ENCODE results near the gene USP8.
A peak's percentile ranks its signal among the peaks of the same experiment; 100 is the strongest.
"Not testable (repeated sequence)": the region's sequence is repeated elsewhere in the genome, so short reads cannot be mapped to it uniquely, and the experiment has no call there.

The USP8 gene

GRCh38 chr15:50424066-50424890 is at the start of gene USP8:
Gene USP8 (plus strand): TSS chr15:50424405. CDS start chr15:50439074, 14,669 bp downstream.
- Histone ChIP-seq H3K9me3 (ENCODE audit: low read depth, low read length) (no peaks in the 10 kb centered on the region), H3K9ac (ENCODE audit: insufficient read length) (peak within 1 kb of the TSS; percentile 90), H3K27ac (peak within 1 kb of the TSS; percentile 72), H3K36me3 (ENCODE audit: insufficient read depth, low read length) (no peaks in the 10 kb centered on the region), H3K4me3 (peak within 1 kb of the TSS; percentile 90)
- peak; percentile 40 for TF ChIP-seq FOXP2 (optimal IDR thresholded peaks at IDR 0.05; ENCODE audit: control extremely low read depth, extremely low read length, insufficient read depth)
- no peak for TF ChIP-seq EZH2 (IDR thresholded peaks at IDR 0.05)
- peak; percentile 96 for TF ChIP-seq POLR2AphosphoS5 (IDR thresholded peaks at IDR 0.05; ENCODE audit: borderline replicate concordance, low read depth, low read length)
- peak; percentile 53 for DNase-seq (ENCODE audit: low read depth, low spot score)

GRCh38 chr15:50377867-50378751 is 46.1 kb upstream of the USP8 start:
- no peak overlapping the region; the same call in 1 of the 2 replicates for H3K27ac ChIP-seq
- TF ChIP-seq FOXP2 (optimal IDR thresholded peaks at IDR 0.05; ENCODE audit: control extremely low read depth, extremely low read length, insufficient read depth) (no peak), EZH2 (IDR thresholded peaks at IDR 0.05) (no peak), POLR2AphosphoS5 (IDR thresholded peaks at IDR 0.05; ENCODE audit: borderline replicate concordance, low read depth, low read length) (no peak)
- H3K4me3 ChIP-seq: no peak overlapping the region
- 0 out of 2 replicates have a peak, but pooled peaks cover 3% of the 10 kb centered on the region for H3K9me3 ChIP-seq (ENCODE audit: low read depth, low read length)
- no peak overlapping the region for H3K9ac ChIP-seq (ENCODE audit: insufficient read length)
- DNase-seq (ENCODE audit: low read depth, low spot score): no peak
- H3K36me3 ChIP-seq (ENCODE audit: insufficient read depth, low read length): no peaks in the 10 kb centered on the region

- no peak overlapping the region; the same call in 1 of the 2 replicates for H3K27ac ChIP-seq
- H3K4me3 ChIP-seq: no peak overlapping the region
- H3K36me3 ChIP-seq (ENCODE audit: insufficient read depth, low read length): no peaks in the 10 kb centered on the region
- TF ChIP-seq FOXP2 (optimal IDR thresholded peaks at IDR 0.05; ENCODE audit: control extremely low read depth, extremely low read length, insufficient read depth): no peak
- no peak for DNase-seq (ENCODE audit: low read depth, low spot score)
- H3K9me3 ChIP-seq (ENCODE audit: low read depth, low read length): 0 out of 2 replicates have a peak, but pooled peaks cover 3% of the 10 kb centered on the region
- no peak overlapping the region for H3K9ac ChIP-seq (ENCODE audit: insufficient read length)
Measured at GRCh38 chr15:50378776-50379175, 45.4 kb upstream of the USP8 start.

GRCh38 chr15:50379413-50379812 is 44.8 kb upstream of the USP8 start:
- not testable (repeated sequence) for H3K27ac ChIP-seq; H3K4me3 ChIP-seq; H3K36me3 ChIP-seq (ENCODE audit: insufficient read depth, low read length); H3K9ac ChIP-seq (ENCODE audit: insufficient read length); H3K9me3 ChIP-seq (ENCODE audit: low read depth, low read length); DNase-seq (ENCODE audit: low read depth, low spot score)

- DNase-seq (ENCODE audit: low read depth, low spot score): no peak
- no peak overlapping the region for H3K27ac ChIP-seq
- no peak overlapping the region for H3K4me3 ChIP-seq
- H3K9me3 ChIP-seq (ENCODE audit: low read depth, low read length): 0 out of 2 replicates have a peak, but pooled peaks cover 3% of the 10 kb centered on the region
- TF ChIP-seq POLR2AphosphoS5 (IDR thresholded peaks at IDR 0.05; ENCODE audit: borderline replicate concordance, low read depth, low read length) (no peak), EZH2 (IDR thresholded peaks at IDR 0.05) (no peak), FOXP2 (optimal IDR thresholded peaks at IDR 0.05; ENCODE audit: control extremely low read depth, extremely low read length, insufficient read depth) (no peak)
- H3K9ac ChIP-seq (ENCODE audit: insufficient read length): no peak overlapping the region
- no peaks in the 10 kb centered on the region for H3K36me3 ChIP-seq (ENCODE audit: insufficient read depth, low read length)
Measured at GRCh38 chr15:50380089-50380488, 44.1 kb upstream of the USP8 start.

- H3K4me3 ChIP-seq: no peak overlapping the region
- H3K9ac ChIP-seq (ENCODE audit: insufficient read length): no peak overlapping the region
- TF ChIP-seq FOXP2 (optimal IDR thresholded peaks at IDR 0.05; ENCODE audit: control extremely low read depth, extremely low read length, insufficient read depth) (no peak), EZH2 (IDR thresholded peaks at IDR 0.05) (no peak), POLR2AphosphoS5 (IDR thresholded peaks at IDR 0.05; ENCODE audit: borderline replicate concordance, low read depth, low read length) (no peak)
- H3K27ac ChIP-seq: no peak overlapping the region
- H3K9me3 ChIP-seq (ENCODE audit: low read depth, low read length): 0 out of 2 replicates have a peak, but pooled peaks cover 3% of the 10 kb centered on the region
- DNase-seq (ENCODE audit: low read depth, low spot score): no peak
- no peaks in the 10 kb centered on the region for H3K36me3 ChIP-seq (ENCODE audit: insufficient read depth, low read length)
Measured at GRCh38 chr15:50381438-50381837, 42.8 kb upstream of the USP8 start.

GRCh38 chr15:50382408-50382807 is 41.8 kb upstream of the USP8 start:
- not testable (repeated sequence) for H3K4me3 ChIP-seq; H3K36me3 ChIP-seq (ENCODE audit: insufficient read depth, low read length); H3K27ac ChIP-seq; H3K9me3 ChIP-seq (ENCODE audit: low read depth, low read length); DNase-seq (ENCODE audit: low read depth, low spot score); H3K9ac ChIP-seq (ENCODE audit: insufficient read length)

- DNase-seq (ENCODE audit: low read depth, low spot score): no peak
- no peak for TF ChIP-seq FOXP2 (optimal IDR thresholded peaks at IDR 0.05; ENCODE audit: control extremely low read depth, extremely low read length, insufficient read depth)
- no peak for TF ChIP-seq EZH2 (IDR thresholded peaks at IDR 0.05)
- no peak for TF ChIP-seq POLR2AphosphoS5 (IDR thresholded peaks at IDR 0.05; ENCODE audit: borderline replicate concordance, low read depth, low read length)
- H3K27ac ChIP-seq: peak overlapping the region; percentile 89
Measured at GRCh38 chr15:50390554-50391264, 33.5 kb upstream of the USP8 start.

GRCh38 chr15:50391561-50391960 is 32.6 kb upstream of the USP8 start:
- H3K27ac ChIP-seq: peak overlapping the region; percentile 89
- not testable (repeated sequence) for H3K9ac ChIP-seq (ENCODE audit: insufficient read length); H3K4me3 ChIP-seq; H3K9me3 ChIP-seq (ENCODE audit: low read depth, low read length); DNase-seq (ENCODE audit: low read depth, low spot score); H3K36me3 ChIP-seq (ENCODE audit: insufficient read depth, low read length)

More at GRCh38 chr15:50390554-50391264, 33.5 kb upstream of the USP8 start:
- Histone ChIP-seq H3K4me3 (no peak overlapping the region), H3K9ac (ENCODE audit: insufficient read length) (no peak overlapping the region), H3K9me3 (ENCODE audit: low read depth, low read length) (no peaks in the 10 kb centered on the region), H3K36me3 (ENCODE audit: insufficient read depth, low read length) (no peaks in the 10 kb centered on the region)

Data from SK-N-MC (cell line).